Suprapubic skin (tissue), 4 donors: ENCODE data around the gene DCTD.

Source experiments
- POLR2A ChIP-seq, 2 donors: fragments of 450-650 bp; IDR thresholded peaks; one replicate each; pipeline ENCODE4 v1.6.1; 2017; ENCODE audit warnings: antibody characterized with exemption in 2 of 2, mild to moderate bottlenecking in 2 of 2, moderate library complexity in 2 of 2
- POLR2AphosphoS5 ChIP-seq, 3 donors: sonication (generic); formaldehyde crosslinking; IDR thresholded peaks; one replicate each; pipeline ENCODE4 v1.6.1; 2017; ENCODE audit warnings: antibody characterized with exemption in 3 of 3
- TF ChIP-seq, protein P1 (sequence below), 2 donors: fragments of 200-600 bp in 1 of 2; fragments of 450-650 bp in 1 of 2; sonication (generic) in 1 of 2; IDR thresholded peaks; one replicate each; pipeline ENCODE4 v1.5.1; 2016 to 2019; ENCODE audit warnings: antibody characterized with exemption in 2 of 2, mild to moderate bottlenecking in 1 of 2, moderate library complexity in 1 of 2

DNA sequence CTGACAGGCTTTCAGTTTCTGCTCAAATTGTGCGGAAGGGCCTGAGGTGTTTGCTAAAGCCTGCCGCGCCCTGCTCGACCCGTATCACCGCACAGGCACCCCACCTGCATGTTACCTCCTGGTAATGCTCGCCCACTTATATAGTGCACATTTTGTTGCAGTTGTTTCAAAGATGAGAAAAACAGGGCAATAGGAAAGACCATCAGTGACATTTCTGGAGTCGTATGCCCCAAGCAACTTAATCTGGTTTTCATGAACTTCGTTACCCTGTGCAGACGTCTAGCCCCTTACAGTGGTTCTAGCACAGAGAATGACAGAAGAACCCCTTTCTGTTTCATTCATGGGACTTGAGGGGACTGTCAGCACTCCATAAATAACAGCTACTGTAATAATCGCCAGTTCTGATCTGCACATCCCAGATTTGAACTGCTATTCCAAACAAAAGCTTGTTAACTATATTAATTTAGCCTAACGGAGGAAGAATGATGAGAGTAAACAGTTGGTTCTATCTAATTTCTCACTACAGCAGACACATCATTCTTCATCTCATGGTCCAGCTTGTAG, 940 bp upstream of the DCTD start:
- TF ChIP-seq POLR2A (IDR thresholded peaks at IDR 0.05) (no peak), POLR2AphosphoS5 (IDR thresholded peaks at IDR 0.05) (no peak)
- TF ChIP-seq, protein P1, sequence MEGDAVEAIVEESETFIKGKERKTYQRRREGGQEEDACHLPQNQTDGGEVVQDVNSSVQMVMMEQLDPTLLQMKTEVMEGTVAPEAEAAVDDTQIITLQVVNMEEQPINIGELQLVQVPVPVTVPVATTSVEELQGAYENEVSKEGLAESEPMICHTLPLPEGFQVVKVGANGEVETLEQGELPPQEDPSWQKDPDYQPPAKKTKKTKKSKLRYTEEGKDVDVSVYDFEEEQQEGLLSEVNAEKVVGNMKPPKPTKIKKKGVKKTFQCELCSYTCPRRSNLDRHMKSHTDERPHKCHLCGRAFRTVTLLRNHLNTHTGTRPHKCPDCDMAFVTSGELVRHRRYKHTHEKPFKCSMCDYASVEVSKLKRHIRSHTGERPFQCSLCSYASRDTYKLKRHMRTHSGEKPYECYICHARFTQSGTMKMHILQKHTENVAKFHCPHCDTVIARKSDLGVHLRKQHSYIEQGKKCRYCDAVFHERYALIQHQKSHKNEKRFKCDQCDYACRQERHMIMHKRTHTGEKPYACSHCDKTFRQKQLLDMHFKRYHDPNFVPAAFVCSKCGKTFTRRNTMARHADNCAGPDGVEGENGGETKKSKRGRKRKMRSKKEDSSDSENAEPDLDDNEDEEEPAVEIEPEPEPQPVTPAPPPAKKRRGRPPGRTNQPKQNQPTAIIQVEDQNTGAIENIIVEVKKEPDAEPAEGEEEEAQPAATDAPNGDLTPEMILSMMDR (IDR thresholded peaks at IDR 0.05), result no peak
